ENCODE results near the gene ELL3. TPM values are rescaled to one million over a fixed set of nuclear protein-coding genes. Genes with fewer than 3 reads are reported as not detected.

The ELL3 gene
- total RNA-seq, 2 donors from 2014 or later = 23.3 to 34.9 TPM

GRCh38 chr15:43793647-43794046 is 16.9 kb upstream of the ELL3 start:
- H3K27ac ChIP-seq = peak overlapping the region; percentile 93
- peaks cover 8% of the 10 kb centered on the region for H3K36me3 ChIP-seq
- no peak for DNase-seq
- H3K4me1 ChIP-seq = peaks cover 27% of the 10 kb centered on the region
- H3K27me3 ChIP-seq = no peaks in the 10 kb centered on the region
- intact Hi-C loops (cut with DNase I) = loop anchor here (10.0 kb wide), 1 partner anchor 921 kb away; the partner anchor contains the start of genes B2M and PATL2
- H3K4me3 ChIP-seq = peak overlapping the region; percentile 87
- H3K9me3 ChIP-seq = no peaks in the 10 kb centered on the region
- no peak for TF ChIP-seq CTCF (IDR thresholded peaks at IDR 0.05)
- peak overlapping the region; percentile 100 for H3K9ac ChIP-seq (ENCODE audit: low read depth in 2 of 2, low read length in 2 of 2)

GRCh38 chr15:43792761-43793476 is 16.2 kb upstream of the ELL3 start:
- no peaks in the 10 kb centered on the region for H3K27me3 ChIP-seq
- DNase-seq = peak; percentile 63
- no peaks in the 10 kb centered on the region for H3K9me3 ChIP-seq
- peaks cover 22% of the 10 kb centered on the region for H3K4me1 ChIP-seq
- intact Hi-C loops (cut with DNase I) = loop anchor here (10.0 kb wide), 1 partner anchor 922 kb away; the partner anchor contains the start of genes B2M and PATL2
- TF ChIP-seq CTCF (IDR thresholded peaks at IDR 0.05) = no peak
- H3K36me3 ChIP-seq = peaks cover 8% of the 10 kb centered on the region
- peak overlapping the region; percentile 87 for H3K4me3 ChIP-seq
- peak overlapping the region; percentile 100 for H3K9ac ChIP-seq (ENCODE audit: low read depth in 2 of 2, low read length in 2 of 2)
- peak overlapping the region; percentile 93 for H3K27ac ChIP-seq

- Histone ChIP-seq H3K36me3 (peaks cover 8% of the 10 kb centered on the region), H3K4me1 (peaks cover 14% of the 10 kb centered on the region), H3K27me3 (no peaks in the 10 kb centered on the region), H3K27ac (peak within 1 kb of the TSS; percentile 93), H3K9ac (ENCODE audit: low read depth in 2 of 2, low read length in 2 of 2) (peak within 1 kb of the TSS; percentile 100), H3K9me3 (no peaks in the 10 kb centered on the region), H3K4me3 (peak within 1 kb of the TSS; percentile 87)
- intact Hi-C loops (cut with DNase I) = loop anchor here (10.0 kb wide), 1 partner anchor 923 kb away; the partner anchor contains the start of genes B2M and PATL2
- TF ChIP-seq CTCF (IDR thresholded peaks at IDR 0.05) = no peak
- peak; percentile 100 for DNase-seq
These were observed 15.4 kb upstream of the ELL3 start, which contains the start of gene SERF2 for GRCh38 chr15:43791993-43792760. SERF2 (plus strand) TSS chr15:43792320; CDS start chr15:43792377, 57 bp downstream.

- Histone ChIP-seq H3K9ac (ENCODE audit: low read depth in 2 of 2, low read length in 2 of 2) (no peak overlapping the region), H3K36me3 (peaks cover 4% of the 10 kb centered on the region), H3K27me3 (no peaks in the 10 kb centered on the region), H3K4me3 (no peak overlapping the region), H3K9me3 (no peaks in the 10 kb centered on the region), H3K4me1 (peaks cover 11% of the 10 kb centered on the region), H3K27ac (no peak overlapping the region)
- no peak for DNase-seq
- intact Hi-C loops (cut with DNase I) = no loop called here
- TF ChIP-seq CTCF (IDR thresholded peaks at IDR 0.05) = no peak
These were observed 12.6 kb upstream of the ELL3 start for GRCh38 chr15:43789409-43789808.

GRCh38 chr15:43779016-43779415 is 2.2 kb upstream of the ELL3 start:
- intact Hi-C loops (cut with DNase I) = no loop called here
- Histone ChIP-seq H3K4me3 (no peak overlapping the region), H3K9me3 (no peaks in the 10 kb centered on the region), H3K27ac (no peak overlapping the region), H3K4me1 (no peaks in the 10 kb centered on the region), H3K36me3 (no peaks in the 10 kb centered on the region), H3K9ac (ENCODE audit: low read depth in 2 of 2, low read length in 2 of 2) (no peak overlapping the region), H3K27me3 (no peaks in the 10 kb centered on the region)
- no peak for DNase-seq
- TF ChIP-seq CTCF (IDR thresholded peaks at IDR 0.05) = no peak
